NCI-H1694 (cell line): ENCODE results near the gene GAREM2.

Experiments
- DNase-seq: peaks from one replicate; lab custom pipeline; 2025; lab: John Stamatoyannopoulos, UW

GAREM2 gene

GRCh38 chr2:26187537-26188104, 14.7 kb downstream of the GAREM2 start:
- no peak for DNase-seq

DNA sequence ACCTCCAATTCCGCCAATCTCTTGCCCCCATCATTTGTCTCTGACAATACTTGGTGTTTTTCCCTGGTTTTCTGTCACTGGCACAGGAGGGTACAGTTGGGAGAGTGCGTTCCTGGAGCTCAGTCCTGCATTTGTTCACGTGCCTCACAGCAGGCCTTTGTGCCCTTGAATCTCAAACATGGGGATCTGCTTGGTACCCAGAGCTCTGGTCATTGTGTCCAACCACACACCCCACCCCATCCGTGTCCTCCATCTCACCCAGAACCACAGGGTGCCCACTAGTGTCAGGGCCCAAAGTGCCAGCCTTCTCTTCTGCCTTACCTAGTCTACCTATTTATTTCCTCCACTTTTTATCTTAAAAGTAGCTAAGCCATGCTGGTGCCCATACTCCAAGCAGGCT, 16.2 kb downstream of the GAREM2 start:
- DNase-seq = no peak

DNA sequence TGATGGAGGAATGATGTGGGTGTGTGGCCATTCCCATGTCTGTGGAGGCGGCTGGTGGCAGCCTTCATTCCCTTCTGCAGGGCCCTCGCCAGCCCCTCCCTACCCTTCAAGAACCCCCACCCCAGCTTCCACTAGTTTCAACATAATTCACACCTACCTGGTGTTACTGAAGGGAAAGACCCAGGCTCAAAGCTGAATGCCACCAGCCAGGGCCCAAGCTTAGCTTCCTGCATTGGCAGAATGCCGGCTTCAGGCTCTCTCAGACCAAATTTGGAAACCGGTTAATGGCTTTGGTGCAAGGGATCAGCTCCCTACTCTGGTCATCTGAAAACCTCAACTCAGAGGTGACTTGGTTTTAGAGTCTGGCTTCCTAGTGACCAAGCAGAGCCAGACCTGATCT, 16.9 kb downstream of the GAREM2 start:
- DNase-seq = no peak

DNA sequence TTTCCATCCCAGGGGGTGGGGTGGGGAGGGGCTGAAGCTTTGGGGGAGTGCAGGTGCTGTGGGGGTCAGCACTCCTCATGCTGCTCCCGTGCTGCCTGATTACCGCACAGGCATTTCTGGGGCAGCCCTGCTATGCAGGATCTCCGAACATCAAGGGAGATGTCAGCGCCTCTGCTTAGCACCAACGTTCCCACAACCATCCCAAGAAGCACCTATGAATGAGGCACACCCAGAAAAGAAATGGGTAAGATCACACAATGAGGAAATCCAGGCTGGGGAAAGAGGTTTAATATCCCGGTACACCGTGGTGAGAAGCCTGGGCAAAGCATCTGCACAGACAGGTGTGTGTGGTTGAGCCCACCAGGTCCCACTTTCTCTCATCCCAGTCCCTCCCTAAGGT, 17.5 kb downstream of the GAREM2 start:
- DNase-seq = no peak

GRCh38 chr2:26191316-26192159, 18.6 kb downstream of the GAREM2 start:
- no peak for DNase-seq

DNA sequence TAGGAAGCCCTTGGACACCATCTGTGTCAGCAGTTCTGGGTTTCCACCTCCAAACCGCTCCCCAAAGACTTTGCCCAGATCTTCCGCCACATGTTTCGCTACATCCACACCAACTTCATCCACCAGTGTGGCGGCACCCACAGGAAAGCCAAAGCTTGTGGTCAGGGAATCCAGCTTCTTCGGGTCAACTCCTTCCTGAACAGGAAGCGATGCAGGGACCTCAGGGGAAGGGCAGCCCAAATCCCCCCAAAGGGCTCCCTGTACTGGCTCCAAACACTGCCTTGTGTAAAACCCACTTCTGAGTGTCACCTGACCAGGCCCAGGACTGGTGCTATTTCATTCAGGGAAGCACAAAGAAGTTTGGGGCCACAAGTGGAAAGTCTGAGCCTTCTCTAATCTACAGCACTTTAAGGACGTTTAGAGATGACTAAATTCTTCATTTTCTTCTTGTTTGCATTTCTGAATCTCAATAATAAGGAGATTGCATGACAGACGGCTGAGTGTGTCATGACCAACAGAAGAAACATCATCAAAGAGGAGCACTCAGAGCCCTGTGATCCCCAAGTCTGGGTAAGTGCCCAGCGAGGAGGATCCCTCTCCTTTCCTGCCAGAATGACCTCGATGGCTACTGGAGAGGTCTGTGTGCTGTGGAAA, 20.8 kb downstream of the GAREM2 start:
- no peak for DNase-seq

DNA sequence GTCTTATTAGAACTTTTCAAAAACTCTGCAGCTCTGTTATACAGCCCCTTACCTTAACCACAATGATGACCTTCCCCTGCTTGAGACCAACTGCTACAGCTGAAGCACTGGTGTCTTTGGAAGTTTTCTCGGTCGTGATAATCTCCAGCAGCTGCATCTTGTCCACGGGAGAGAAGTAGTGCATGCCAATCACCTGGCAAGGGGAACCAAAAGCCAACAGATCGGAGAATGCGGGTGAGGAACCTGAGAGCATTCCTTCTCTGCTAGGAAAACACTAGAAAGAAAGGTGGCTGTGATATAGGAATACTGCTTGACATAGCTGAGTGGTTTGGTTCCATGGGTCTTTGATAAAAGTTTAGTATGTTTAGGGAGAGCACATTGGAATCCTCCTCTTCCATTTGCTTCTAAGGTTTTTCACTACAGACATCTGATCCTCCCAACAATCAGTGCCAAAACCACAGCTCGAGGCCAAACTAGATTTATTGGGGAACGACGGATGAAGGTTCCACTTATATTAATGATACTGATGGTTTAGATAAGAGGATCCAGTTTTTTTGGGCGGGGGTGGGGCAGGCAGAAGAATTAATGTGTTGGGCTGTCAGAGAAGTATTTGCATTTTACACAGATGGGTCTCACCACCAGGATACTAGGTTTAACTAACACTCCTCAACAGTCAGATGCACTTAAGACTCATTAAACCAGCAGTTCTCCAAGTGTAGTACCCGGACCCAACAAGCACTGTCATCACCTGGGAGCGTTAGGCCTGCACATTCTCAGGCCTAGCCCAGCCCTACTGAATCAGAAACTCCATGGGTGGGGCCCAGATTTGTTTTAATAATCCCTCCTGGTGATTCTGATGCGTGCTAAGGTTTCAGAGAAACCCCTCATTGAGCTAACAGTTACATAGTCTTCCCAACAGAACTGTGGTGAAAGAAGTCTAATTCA, 22.4 kb downstream of the GAREM2 start:
- DNase-seq = no peak

DNA sequence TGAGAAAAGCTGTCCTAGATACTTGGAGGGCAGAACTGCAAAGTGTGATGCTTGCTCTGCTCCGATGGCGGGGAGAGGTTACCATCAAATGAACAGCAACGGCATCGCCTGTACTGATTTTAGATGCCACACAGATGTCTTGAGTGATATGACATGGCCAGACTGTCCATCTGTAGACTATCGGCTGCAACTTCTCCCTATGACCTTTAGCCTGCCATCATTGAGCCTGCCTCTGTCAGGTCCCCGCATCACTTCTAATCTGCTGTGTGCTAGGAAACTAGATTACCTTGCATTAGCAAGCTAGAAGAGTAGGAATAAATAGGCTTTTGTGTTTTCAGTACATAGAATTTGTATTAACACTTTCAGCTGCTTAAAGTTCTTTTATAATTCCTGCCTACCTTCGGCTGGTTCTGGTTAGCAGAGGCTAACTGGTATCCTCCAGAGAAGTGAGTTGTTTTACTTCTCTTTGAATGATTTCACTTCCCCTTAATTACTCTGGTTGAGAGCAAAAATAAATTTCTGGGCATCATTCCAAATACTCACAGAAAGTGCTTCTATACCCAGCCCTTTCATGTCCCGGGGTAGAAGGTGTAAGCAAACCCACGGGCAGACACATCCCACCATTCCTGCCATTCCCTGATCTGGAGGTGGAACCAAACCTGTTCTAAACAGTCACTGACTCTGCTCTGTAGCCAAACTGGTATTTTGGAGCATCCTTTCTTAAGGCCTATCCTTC, 24.0 kb downstream of the GAREM2 start:
- DNase-seq = no peak

DNA sequence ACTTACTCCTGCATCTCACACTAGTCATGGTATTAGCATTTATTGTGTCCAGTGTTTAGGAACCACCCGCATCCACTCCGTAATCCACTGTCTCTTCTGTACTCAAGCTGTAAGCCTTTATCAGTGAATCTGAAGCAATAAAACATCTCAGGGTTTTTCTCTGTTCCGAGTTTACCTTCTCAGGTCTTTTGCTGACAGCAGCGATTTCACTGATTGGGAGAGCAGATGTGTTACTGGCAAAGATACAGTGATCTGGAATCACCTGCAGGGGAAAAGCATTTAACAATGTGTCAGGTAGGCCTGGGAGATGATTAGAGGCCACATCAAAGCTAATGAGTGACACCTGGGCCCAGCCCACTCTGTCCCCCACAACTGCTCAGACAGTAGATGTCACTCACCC, 24.6 kb downstream of the GAREM2 start:
- DNase-seq = no peak

DNA sequence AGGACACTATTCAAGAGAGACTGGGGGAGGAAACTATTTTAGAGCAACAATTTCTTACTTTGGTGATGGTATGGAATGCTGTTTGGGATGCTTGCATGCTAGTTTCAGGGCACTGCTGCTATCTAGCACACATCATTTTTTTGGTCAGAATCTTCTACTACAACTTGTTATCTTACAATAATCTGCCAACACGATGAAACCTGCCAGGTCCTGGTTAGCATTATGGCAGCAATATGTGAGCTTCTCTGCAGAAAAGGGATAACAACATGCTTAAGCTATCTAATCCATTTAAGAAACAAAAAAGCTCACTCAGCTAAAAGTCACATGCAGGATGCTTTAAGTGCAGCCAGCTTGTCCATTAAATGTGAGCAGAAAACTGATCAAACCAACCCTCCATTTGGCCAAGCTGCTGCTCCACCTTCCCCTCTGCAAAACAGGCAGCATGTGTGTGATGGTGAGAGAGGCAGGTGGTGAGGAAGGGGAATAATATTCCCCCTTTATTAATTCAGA, 30.1 kb downstream of the GAREM2 start:
- no peak for DNase-seq

GRCh38 chr2:26203906-26204305, 31.0 kb downstream of the GAREM2 start:
- DNase-seq = no peak

GRCh38 chr2:26212011-26212410, 39.1 kb downstream of the GAREM2 start:
- no peak for DNase-seq

DNA sequence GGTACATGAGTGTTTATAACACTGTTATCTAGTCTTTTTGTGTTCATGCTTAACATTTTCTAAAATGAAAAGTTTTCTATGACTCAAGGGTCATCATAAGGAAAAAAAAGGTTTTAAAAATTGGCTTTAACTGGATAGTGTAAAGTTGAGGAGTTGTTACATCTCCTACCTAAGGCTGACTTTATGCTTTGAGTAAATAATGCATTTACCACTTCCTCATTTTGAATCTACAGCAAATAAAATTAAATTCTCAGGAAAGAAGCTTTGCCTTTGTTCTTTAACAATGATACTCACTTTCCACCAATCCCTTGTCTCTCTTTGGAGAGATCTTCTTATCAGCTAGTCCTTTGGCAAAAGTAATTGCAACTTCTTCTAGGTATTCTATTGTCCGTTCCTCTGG, 41.9 kb downstream of the GAREM2 start:
- no peak for DNase-seq

DNA sequence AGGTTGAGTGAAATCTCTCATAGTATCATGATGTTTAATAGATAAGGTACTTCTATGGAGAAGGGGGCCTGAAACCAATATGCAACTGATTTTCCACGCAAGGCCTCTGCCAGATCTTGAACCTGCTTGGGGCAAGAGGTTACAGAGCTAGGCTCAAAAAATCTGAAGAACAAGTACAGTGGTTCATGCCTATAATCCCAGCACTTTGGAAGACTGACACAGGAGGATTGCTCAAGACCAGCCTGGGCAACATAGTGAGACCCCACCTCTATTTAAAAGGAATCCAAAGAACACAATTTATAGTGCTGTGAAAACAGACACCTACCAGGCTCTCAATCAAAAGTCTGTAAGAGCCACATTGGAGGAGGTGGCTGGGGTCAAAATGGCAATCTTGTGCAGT, 42.9 kb downstream of the GAREM2 start:
- DNase-seq = no peak

GRCh38 chr2:26216587-26216986, 43.7 kb downstream of the GAREM2 start:
- no peak for DNase-seq

DNA sequence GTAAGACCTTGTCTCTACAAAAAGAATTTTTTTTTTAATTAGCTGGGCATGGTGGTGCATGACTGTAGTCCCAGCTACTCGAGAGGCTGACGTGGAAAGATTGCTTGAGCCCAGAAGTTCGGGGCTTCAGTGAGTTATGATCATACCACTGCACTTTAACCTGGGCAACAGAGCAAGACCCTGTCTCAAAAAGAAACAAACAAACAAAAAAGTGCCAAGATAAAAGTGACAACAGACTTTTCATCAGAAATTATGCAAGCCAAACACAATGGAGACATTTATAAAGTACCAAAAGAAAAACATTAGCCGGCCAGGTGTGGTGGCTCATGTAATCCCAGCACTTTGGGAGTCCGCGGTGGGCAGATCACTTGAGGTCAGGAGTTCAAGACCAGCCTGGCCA, 44.8 kb downstream of the GAREM2 start:
- no peak for DNase-seq

- no peak for DNase-seq
Measured at GRCh38 chr2:26223018-26223417, 50.1 kb downstream of the GAREM2 start.

- no peak for DNase-seq
Measured at GRCh38 chr2:26224095-26224494, 51.2 kb downstream of the GAREM2 start.

GRCh38 chr2:26229595-26229994, 56.7 kb downstream of the GAREM2 start:
- no peak for DNase-seq

DNA sequence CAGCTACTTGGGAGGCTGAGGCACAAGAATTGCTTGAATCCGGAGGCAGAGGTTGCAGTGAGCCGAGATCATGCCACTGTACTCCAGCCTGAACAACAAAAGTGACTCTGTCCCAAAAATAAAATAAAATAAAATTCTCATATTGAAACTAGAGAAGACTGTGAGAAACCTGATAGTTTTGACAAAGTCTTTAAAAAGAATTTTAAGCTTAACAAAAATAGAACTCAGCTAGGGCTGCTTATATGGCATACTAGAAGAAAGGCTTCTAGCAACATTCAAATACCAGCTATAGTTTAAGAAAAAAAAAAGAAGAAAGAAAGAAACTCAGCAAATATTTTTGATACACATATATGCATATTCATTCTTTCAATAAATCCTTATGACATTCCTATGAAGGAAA, 57.9 kb downstream of the GAREM2 start:
- DNase-seq = no peak

DNA sequence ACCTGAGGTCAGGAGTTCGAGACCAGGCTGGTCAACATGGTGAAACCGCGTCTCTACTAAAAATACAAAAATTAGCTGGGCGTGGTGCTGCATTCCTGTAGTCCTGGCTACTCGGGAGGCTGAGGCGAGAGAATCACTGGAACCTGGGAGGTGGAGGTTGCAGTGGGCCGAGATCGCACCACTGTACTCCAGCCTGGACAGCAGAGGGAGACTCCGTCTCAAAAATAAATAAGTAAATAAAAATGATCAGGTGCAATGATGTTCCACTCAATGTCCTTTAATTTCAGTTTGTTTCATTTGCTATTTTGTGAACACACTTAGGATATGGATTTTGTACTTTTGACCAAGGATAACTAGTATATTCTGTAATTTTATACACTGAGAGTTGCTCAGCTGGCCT, 62.2 kb downstream of the GAREM2 start:
- no peak for DNase-seq
